Lung (tissue), 12 donors: ENCODE results near the gene NCOA5. TPM values are rescaled to one million over a fixed set of nuclear protein-coding genes. Genes with fewer than 3 reads are reported as not detected.

ENCODE experiments used
- ATAC-seq: fragments of 200-7000 bp; cut with Tn5 transposase; one replicate; pipeline ENCODE4 v1.9.1; 2020; ENCODE audit warnings: moderate number of reproducible peaks; ENCODE audit not compliant: insufficient read depth, low FRiP score
- DNase-seq, 3 donors: peaks; one replicate each; pipeline ENCODE4 v3.0.0-alpha.2; 2013 to 2017
- H3K27ac ChIP-seq, 2 donors: one replicate each; pipeline ENCODE4 v1.5.1; 2013; ENCODE audit warnings: mild to moderate bottlenecking in 2 of 2, moderate library complexity in 2 of 2, control low read depth in 1 of 2, inconsistent platforms in 1 of 2, low read depth in 1 of 2, low read length in 1 of 2
- H3K27me3 ChIP-seq, 3 donors: one replicate each; pipeline ENCODE4 v1.5.1; 2013; ENCODE audit warnings: low read length in 2 of 3; ENCODE audit not compliant: control insufficient read depth in 3 of 3, insufficient read depth in 3 of 3
- H3K36me3 ChIP-seq, 4 donors: one replicate each; pipeline ENCODE4 v1.5.1; 2013; ENCODE audit warnings: low read length in 4 of 4, mild to moderate bottlenecking in 1 of 4, moderate library complexity in 1 of 4; ENCODE audit not compliant: control insufficient read depth in 4 of 4, insufficient read depth in 4 of 4
- H3K4me1 ChIP-seq, 5 donors: one replicate each; pipeline ENCODE4 v1.5.1; 2013; ENCODE audit warnings: low read length in 5 of 5, mild to moderate bottlenecking in 2 of 5, moderate library complexity in 1 of 5; ENCODE audit not compliant: control insufficient read depth in 5 of 5, insufficient read depth in 5 of 5
- H3K4me3 ChIP-seq: one replicate; pipeline ENCODE4 v1.5.1; 2013; ENCODE audit warnings: mild to moderate bottlenecking, control low read depth, moderate library complexity
- H3K9ac ChIP-seq, 2 donors: one replicate each; pipeline ENCODE4 v1.5.1; 2013; ENCODE audit warnings: low read length in 2 of 2, control low read depth in 1 of 2; ENCODE audit not compliant: insufficient read depth in 1 of 2
- H3K9me3 ChIP-seq, 4 donors: one replicate each; pipeline ENCODE4 v1.5.1; 2013; ENCODE audit warnings: low read length in 3 of 4, mild to moderate bottlenecking in 1 of 4, moderate library complexity in 1 of 4; ENCODE audit not compliant: control insufficient read depth in 4 of 4, insufficient read depth in 3 of 4
- WGBS, 2 donors: extraction: QIAGEN DNeasy Blood & Tissue Kit; methylation state at CpG; one replicate each; pipeline ENCODE4 v1.1.7; 2013; 5-methylcytosine and 5-hydroxymethylcytosine counted together
- polyA plus RNA-seq, 2 donors: library from polyadenylated mRNA; stranded (reverse); fragments of 200-250 nt; gene quantifications; one replicate each; pipeline ENCODE4 v1.2.1, GENCODE V29; 2013
- total RNA-seq, 2 donors: library from RNA; depleted of rRNA in 1 of 2; stranded (reverse); fragments of >200 nt in 1 of 2; gene quantifications; one replicate each; pipeline ENCODE4 v1.2.1, GENCODE V29; 2014 to 2021
- TF ChIP-seq, protein P1 (sequence below): IDR thresholded peaks from 2 replicates; pipeline ENCODE4 v1.5.1; 2012; ENCODE audit warnings: mild to moderate bottlenecking; ENCODE audit errors: control extremely low read depth, extremely low read depth
- donor health status: control.
- donor health status: control.
- donor health status: Bipolar disorder and iron deficiency.
- donor health status: healthy.
- donor health status: DM: yes; HTN: yes; CAD: no.

Gene NCOA5
- total and polyA plus RNA-seq, 4 donors = 11.1 to 24.2 (median 15.1) TPM

DNA sequence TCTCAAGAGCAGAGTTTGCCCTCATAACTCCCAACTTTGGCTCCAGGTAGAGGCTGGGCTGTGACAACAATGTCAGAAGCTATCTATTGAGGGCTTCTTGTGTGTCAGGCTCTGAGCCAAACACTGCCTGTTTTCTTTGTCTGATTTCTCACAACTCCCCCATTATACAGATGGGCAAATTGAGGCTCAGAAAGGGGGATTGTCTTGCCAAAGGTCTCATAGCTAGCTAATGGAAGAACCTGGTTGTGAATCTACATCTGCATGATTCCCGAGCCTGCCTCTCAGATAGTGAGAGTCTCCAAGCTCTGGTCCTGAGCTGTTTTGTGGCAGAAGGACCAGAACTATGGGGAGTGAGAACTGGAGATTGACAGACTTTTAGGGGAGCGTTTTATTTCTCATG is 29.8 kb upstream of the NCOA5 start:
- peaks cover 0 to 6% (median 5%) of the 10 kb centered on the region in 5 donors for H3K4me1 ChIP-seq
- TF ChIP-seq, protein P1, sequence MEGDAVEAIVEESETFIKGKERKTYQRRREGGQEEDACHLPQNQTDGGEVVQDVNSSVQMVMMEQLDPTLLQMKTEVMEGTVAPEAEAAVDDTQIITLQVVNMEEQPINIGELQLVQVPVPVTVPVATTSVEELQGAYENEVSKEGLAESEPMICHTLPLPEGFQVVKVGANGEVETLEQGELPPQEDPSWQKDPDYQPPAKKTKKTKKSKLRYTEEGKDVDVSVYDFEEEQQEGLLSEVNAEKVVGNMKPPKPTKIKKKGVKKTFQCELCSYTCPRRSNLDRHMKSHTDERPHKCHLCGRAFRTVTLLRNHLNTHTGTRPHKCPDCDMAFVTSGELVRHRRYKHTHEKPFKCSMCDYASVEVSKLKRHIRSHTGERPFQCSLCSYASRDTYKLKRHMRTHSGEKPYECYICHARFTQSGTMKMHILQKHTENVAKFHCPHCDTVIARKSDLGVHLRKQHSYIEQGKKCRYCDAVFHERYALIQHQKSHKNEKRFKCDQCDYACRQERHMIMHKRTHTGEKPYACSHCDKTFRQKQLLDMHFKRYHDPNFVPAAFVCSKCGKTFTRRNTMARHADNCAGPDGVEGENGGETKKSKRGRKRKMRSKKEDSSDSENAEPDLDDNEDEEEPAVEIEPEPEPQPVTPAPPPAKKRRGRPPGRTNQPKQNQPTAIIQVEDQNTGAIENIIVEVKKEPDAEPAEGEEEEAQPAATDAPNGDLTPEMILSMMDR = no peak
- peaks cover 0 to 17% (median 0%) of the 10 kb centered on the region in 4 donors for H3K36me3 ChIP-seq
- no peak for ATAC-seq
- no peak for DNase-seq
- H3K27ac ChIP-seq = peak overlapping the region in 1 of 2 donors; percentile 61
- WGBS, 2 donors = 81 to 98% methylated on average over 2 of the region's 2 CpGs
- no peak overlapping the region for H3K9ac ChIP-seq
- H3K27me3 ChIP-seq = peaks cover 0 to 20% (median 0%) of the 10 kb centered on the region in 3 donors
- no peaks in the 10 kb centered on the region for H3K9me3 ChIP-seq
- no peak overlapping the region for H3K4me3 ChIP-seq

DNA sequence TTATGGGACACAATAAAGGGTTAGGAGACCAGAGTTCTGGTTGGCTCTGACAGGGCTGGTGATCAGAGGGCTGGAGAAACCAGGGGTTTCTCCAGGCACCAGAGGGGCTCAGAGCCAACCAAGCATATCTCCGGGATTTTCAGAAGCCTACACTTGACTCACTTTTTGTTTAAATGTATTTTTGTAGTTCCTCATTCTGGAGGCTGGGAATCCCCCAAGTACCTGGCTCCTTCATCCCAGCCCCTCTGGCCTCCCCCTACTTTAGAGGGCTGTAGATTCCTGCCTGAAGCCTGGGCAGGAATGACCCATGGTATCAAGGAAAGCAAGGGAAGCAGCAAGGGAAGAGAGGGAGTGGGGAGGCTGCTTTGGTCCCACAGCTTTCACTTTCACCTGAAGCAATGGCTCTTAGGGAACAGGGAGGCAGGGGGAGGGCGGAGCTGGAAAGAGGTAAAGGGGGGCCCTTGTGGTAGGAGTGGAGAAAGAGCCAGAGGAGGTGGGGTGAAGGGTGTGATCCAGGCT is 29.3 kb upstream of the NCOA5 start:
- Histone ChIP-seq H3K36me3 (peaks cover 0 to 17% (median 0%) of the 10 kb centered on the region in 4 donors), H3K4me3 (no peak overlapping the region), H3K9me3 (no peaks in the 10 kb centered on the region), H3K9ac (no peak overlapping the region), H3K27me3 (peaks cover 0 to 22% (median 0%) of the 10 kb centered on the region in 3 donors), H3K27ac (peak overlapping the region in 1 of 2 donors; percentile 85), H3K4me1 (peaks cover 0 to 6% (median 5%) of the 10 kb centered on the region in 5 donors)
- 32 to 37% methylated on average over 2 of the region's 2 CpGs for WGBS, 2 donors
- no peak for ATAC-seq
- TF ChIP-seq, protein P1 = no peak
- no peak for DNase-seq

DNA sequence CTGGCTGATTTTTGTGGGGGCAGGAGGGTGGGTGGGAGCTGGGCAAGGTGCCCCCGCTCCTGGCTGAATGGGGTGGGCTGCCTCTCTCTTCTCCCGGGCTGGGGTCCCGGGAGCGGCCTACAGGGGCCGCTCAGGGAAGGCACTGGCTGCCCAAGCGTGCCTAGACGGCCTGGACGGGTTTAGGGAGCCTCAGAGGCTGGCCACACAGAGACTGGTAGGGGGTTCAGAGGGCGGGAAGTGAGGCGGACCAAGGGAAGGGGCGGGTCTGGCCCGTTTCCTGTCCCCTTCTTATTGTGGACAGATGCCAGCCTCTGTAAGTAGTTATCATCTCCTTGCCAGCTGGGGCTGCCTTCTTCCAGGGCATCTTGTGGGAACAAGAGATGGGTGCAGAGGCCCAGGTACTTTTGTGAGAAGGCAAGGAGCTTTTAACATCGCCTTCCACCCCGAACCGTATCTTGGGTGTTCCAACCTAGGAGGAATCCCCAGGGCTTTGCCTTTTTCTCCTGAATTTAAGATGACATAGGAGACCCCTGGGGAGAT is 28.8 kb upstream of the NCOA5 start:
- ATAC-seq = peak; percentile 59

More for the DNA sequence above, 28.8 kb upstream of the NCOA5 start:
- Histone ChIP-seq H3K4me3 (peak overlapping the region; percentile 53), H3K36me3 (peaks cover 0 to 16% (median 0%) of the 10 kb centered on the region in 4 donors), H3K27ac (peak overlapping the region; percentile 58 to 85), H3K9me3 (no peaks in the 10 kb centered on the region), H3K9ac (no peak overlapping the region), H3K27me3 (peaks cover 0 to 23% (median 0%) of the 10 kb centered on the region in 3 donors), H3K4me1 (peaks cover 0 to 6% (median 5%) of the 10 kb centered on the region in 5 donors)
- DNase-seq = peak; percentile 25 to 53 (median 38)
- TF ChIP-seq, protein P1 = no peak
- WGBS, 2 donors = 6 to 12% methylated on average over 15 of the region's 15 CpGs
